Inflammatory macrophage treated with lipopolysaccharide for 1 hour (primary cell): Measurements from ENCODE around the gene FRMD3.

Source experiments
- DNase-seq, 2 donors: peaks; one replicate each; pipeline ENCODE4 v3.0.0-alpha.2; 2020 to 2022

The FRMD3 gene

DNA sequence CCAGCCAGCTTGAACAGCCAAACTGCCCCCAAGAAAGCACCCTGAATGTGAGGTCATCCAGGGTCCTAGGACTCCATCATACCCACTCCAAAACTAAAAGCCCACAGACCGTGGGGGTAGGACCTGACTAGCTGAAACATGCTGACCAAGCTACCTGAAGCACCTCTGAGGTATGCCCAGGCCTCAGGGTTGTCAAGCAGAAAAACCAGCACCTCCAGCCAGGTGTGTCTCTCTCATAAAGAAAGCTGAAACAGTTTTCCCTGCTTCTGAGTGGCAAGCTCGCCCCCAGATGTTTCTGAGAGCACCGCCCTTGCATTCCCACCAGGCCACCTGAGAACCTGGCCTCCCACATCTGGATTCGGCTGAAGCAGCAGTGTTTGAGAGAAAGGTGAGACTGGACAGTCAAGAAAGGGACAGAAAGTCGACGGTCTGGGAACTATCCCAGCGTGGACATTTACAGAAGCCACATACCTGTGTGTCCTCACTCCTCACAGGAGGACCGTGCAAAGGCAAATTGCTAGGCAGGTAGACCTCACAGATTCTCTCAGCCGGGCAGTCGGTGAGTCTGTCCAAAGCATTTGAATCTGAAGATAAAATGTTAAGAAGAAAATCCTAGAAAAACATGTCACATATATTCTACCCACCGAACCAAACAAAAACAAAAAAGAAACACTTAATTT, 319.6 kb downstream of the FRMD3 start:
- no peak for DNase-seq

GRCh38 chr9:83209188-83209731, 328.9 kb downstream of the FRMD3 start:
- no peak for DNase-seq

DNA sequence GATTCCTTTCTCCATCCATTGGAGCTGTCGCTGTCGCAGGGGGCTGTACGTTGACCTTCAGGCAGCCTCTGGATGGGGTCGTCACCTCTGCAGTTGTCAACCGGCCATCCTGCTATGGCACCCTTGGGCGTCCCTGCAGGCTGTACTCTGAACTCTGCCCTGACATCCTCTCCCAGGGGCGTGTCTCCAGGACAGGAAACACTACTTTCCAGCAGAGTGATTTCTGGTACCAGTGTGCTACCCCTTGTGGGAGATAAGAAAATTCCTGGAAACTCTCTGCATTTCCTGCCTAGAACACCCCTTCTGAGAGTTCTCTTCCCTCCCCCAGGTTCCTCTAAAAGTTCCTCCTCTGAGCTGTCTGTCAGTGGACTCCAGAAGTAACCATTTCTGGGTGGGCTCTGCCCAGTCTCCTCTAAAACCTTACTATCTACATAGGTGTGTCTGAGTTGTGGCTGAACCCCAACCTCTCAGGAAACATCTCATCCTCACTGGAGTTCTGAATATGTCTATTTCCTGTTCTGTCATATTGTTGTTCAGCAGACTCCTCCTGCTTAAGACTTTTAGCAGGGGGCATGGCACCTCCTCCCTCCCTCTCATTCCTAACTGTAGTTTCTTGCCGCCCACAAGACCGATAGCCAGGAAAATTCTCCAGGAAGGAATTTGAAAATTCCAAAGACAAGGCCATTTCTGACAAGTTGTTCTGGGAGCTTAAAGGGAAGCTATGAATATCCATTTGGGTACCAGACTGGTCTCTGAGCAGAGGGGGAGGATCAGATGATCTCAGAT, 329.9 kb downstream of the FRMD3 start:
- DNase-seq, result no peak

- DNase-seq, result no peak
Observed at GRCh38 chr9:83204047-83204446, 334.2 kb downstream of the FRMD3 start.

DNA sequence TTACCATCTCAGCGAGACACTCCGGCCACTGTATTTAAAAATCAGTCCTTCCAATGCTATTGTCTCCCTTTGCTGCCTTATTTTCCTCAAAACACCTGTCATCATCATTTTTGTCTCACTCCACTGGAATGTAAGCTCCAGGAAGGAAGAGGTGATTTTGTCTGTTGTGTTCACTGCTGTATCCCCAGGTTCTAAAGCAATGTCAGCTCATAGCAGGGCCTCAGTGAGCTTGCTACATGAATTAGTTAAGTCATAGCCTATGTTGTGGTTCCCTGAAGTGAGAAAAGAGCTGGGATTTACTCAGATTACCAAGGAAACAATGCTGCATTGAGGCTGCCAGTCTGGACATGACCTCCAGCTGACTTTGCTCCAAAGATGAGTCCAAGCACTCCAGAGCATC, 337.7 kb downstream of the FRMD3 start:
- DNase-seq, result no peak

DNA sequence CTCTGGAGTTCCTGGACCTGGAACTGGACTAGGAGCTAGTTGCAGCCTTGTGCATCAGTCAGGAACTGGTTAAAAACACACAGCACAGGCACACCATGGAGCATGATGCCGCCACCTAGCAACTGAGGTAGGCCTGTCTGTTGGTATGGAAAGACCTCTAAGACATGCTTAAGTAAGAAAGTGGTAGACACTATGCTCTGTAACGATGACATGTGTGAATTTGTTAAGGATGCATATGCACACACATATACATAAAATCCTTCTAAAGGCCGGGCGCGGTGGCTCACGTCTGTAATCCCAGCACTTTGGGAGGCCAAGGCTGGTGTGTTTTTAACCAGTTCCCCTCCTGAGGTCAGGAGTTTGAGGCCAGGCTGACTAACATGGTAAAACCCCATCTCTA, 338.4 kb downstream of the FRMD3 start:
- no peak for DNase-seq

- DNase-seq, result peak in 1 of 2 donors; percentile 5
Observed at GRCh38 chr9:83199240-83199639, 339.0 kb downstream of the FRMD3 start.

- no peak for DNase-seq
Observed at GRCh38 chr9:83198371-83198770, 339.8 kb downstream of the FRMD3 start.

- DNase-seq, result no peak
Observed at GRCh38 chr9:83197591-83197990, 340.6 kb downstream of the FRMD3 start.

GRCh38 chr9:83196946-83197345, 341.3 kb downstream of the FRMD3 start:
- DNase-seq, result no peak
